IgD-negative memory B cell (primary cell): ENCODE data around the gene NSUN4. TPM values are rescaled to one million over a fixed set of nuclear protein-coding genes. Genes with fewer than 3 reads are reported as not detected.
"Not testable (repeated sequence)": the region's sequence is repeated elsewhere in the genome, so short reads cannot be mapped to it uniquely, and the experiment has no call there.

Experiments
- H3K27ac Mint-ChIP-seq, 3 donors: one replicate each; pipeline ENCODE4 v1.8.0; 2020 to 2022; ENCODE audit warnings: mild to moderate bottlenecking in 3 of 3, mixed read lengths in 3 of 3, moderate library complexity in 1 of 3
- H3K27me3 Mint-ChIP-seq: one replicate; pipeline ENCODE4 v1.8.0; 2021; ENCODE audit warnings: mixed read lengths
- H3K36me3 Mint-ChIP-seq: one replicate; pipeline ENCODE4 v1.8.0; 2020; ENCODE audit warnings: mild to moderate bottlenecking, mixed read lengths
- H3K4me1 Mint-ChIP-seq, 3 donors: one replicate each; pipeline ENCODE4 v1.8.0; 2020 to 2022; ENCODE audit warnings: mixed read lengths in 3 of 3, mild to moderate bottlenecking in 1 of 3
- H3K4me3 Mint-ChIP-seq, 4 donors: one replicate each; pipeline ENCODE4 v1.8.0; 2020 to 2022; ENCODE audit warnings: mild to moderate bottlenecking in 4 of 4, mixed read lengths in 4 of 4, moderate library complexity in 3 of 4
- H3K9me3 Mint-ChIP-seq, 3 donors: one replicate each; pipeline ENCODE4 v1.8.0; 2020 to 2021; ENCODE audit warnings: mixed read lengths in 3 of 3, mild to moderate bottlenecking in 1 of 3
- polyA plus RNA-seq: library from polyadenylated mRNA; unstranded; fragments of 300-500 nt; fragmentation: Illumina TruSeq; gene quantifications from one replicate; pipeline ENCODE4 v1.2.3, GENCODE V29; 2021

Gene NSUN4
- polyA plus RNA-seq, 1 donor from 2014 or later = 26.8 TPM

DNA sequence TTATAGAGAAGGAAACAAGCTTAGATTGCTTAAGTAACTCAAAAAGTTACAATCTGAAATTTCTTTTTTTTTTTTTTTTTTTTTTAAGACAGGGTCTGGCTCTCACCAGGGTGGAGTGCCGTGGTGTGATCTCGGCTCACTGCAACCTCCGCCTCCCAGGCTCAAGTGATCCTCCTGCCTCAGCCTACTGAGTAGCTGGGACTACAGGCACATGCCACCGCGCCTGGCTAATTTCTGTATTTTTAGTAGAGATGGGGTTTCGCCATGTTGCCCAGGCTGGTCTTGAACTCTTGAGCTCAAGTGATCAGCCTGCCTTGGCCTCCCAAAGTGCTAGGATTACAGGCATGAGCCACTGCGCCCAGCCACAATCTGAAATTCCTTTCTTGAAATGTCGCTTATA is 27.1 kb downstream of the NSUN4 start:
- Mint-ChIP-seq H3K4me1 (peaks cover 13 to 32% (median 15%) of the 10 kb centered on the region in 3 donors), H3K27ac (peak overlapping the region in 1 of 3 donors; percentile 82)
- H3K4me3 Mint-ChIP-seq, H3K36me3 Mint-ChIP-seq, H3K27me3 Mint-ChIP-seq, H3K9me3 Mint-ChIP-seq: not testable (repeated sequence)

DNA sequence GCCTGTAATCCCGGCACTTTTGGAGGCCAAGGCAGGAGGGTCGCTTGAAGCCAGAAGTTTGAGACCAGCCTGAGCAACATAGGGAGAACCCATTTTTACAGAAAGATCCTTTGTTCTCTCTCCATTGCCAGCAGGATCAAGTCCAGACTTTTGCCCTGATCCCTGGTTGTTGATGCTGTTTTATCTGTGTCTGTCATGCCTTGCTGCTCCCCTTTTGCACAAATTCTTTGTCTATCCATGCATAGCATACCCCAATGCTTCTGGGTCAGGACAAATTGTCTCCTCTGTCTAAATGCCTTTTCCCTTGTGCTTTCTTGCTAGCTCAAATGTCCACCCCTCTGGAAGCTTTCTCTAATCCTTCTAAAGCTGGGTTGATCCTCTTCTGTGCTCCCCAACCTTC is 28.2 kb downstream of the NSUN4 start:
- peaks cover 23 to 37% (median 24%) of the 10 kb centered on the region in 3 donors for H3K4me1 Mint-ChIP-seq
- H3K27ac Mint-ChIP-seq = no peak overlapping the region
- H3K9me3 Mint-ChIP-seq = no peaks in the 10 kb centered on the region
- no peaks in the 10 kb centered on the region for H3K27me3 Mint-ChIP-seq
- no peak overlapping the region for H3K4me3 Mint-ChIP-seq
- H3K36me3 Mint-ChIP-seq = peaks cover 7% of the 10 kb centered on the region

DNA sequence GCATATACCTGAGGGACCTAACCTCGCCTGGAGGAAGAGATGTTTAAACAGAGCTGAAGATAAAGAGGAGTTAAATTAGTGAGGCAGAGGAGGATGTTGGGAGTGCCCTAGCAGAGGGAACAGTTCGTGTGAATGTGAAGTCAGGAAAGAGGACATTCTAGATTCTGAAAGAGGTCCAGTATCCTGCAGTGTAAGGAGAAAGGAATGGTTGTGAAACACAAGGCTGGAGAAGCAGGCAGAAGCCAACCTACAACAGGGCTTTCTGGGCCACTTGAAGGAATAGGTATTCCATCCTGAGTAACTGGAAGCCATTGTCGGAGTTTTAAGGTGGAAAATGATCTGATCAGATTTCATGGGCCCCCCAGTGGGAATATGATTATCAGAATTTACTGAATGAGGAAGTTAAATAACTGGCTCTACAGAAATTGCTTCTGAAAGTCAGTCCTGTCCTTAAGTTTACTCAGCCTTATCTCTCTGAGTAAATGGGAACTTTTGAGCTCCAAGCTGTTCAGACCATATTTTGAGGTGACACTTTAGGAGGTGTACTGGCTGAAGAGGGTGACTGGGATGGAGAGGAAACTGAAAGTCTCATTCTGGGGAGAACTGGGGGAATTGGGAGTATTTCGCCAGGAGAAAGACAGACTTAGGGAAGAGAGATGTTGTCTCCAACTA is 29.1 kb downstream of the NSUN4 start:
- peaks cover 24 to 37% (median 24%) of the 10 kb centered on the region in 3 donors for H3K4me1 Mint-ChIP-seq
- H3K27ac Mint-ChIP-seq = peak overlapping the region; percentile 25 to 40 (median 29)
- peaks cover 7% of the 10 kb centered on the region for H3K36me3 Mint-ChIP-seq
- no peaks in the 10 kb centered on the region for H3K9me3 Mint-ChIP-seq
- H3K4me3 Mint-ChIP-seq = peak overlapping the region in 3 of 4 donors; percentile 61 to 69 (median 66)
- no peaks in the 10 kb centered on the region for H3K27me3 Mint-ChIP-seq

DNA sequence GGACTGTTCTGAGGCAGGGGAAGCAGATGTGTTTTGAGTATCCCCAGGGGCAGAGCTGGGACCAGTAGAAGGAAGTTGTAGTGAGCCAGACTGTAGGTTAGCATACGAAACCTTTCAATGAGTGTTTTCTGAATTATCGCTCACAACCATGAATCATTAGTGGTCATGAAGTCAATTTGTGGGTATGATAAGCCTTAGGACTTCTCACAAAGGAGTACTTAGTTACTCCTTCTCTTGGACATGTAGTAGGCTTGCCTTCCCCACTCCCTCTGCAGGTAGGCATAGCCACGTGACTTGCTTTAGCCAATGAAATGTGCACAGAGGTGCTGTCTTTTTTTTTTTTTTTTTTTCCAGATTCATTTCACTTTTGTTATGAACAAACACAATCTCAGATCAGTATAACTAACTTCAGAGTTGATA is 29.6 kb downstream of the NSUN4 start:
- Mint-ChIP-seq H3K36me3 (peaks cover 7% of the 10 kb centered on the region), H3K4me3 (peak overlapping the region in 3 of 4 donors; percentile 61 to 69 (median 66)), H3K27ac (peak overlapping the region; percentile 25 to 40 (median 29)), H3K27me3 (no peaks in the 10 kb centered on the region), H3K4me1 (peaks cover 24 to 37% (median 24%) of the 10 kb centered on the region in 3 donors), H3K9me3 (no peaks in the 10 kb centered on the region)

DNA sequence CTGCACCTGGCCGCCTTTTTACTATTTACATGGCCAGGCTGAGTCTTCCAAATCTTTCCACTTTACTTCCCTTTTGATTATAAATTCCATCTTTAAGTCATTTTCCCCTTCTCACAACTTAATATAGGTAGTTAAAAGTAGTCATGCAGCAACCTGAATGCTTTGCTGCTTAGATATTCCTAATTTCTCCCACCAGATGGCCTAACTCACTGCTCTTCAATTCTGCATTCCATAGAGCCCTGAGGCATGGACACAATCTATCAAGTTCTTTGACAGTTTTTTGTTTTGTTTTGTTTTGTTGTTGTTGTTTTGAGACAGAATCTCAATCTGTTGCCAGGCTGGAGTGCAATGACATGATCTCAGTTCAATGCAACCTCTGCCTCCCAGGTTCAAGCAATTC is 31.8 kb downstream of the NSUN4 start:
- Mint-ChIP-seq H3K4me3 (no peak overlapping the region), H3K27me3 (no peaks in the 10 kb centered on the region), H3K4me1 (peaks cover 24 to 32% (median 24%) of the 10 kb centered on the region in 3 donors), H3K36me3 (peaks cover 7% of the 10 kb centered on the region), H3K27ac (no peak overlapping the region), H3K9me3 (no peaks in the 10 kb centered on the region)

DNA sequence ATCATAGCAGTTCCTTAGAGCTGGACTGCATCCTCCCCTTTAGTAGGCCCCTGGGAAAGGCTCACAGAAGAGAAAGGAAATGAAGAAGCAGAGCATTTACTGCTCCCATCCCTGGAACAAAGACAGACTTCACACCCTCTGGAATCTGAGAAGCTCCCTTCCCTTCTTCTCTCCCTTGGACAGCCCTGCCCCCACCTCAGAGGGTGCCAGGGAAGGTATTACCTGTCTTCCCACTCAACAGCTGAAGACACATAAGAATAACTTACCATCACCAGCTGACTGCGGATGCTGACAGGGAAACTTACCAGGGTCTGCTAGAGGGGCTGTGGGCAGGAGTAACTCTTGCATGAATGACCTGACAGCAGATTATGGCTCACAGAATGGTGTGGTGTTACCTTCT is 39.4 kb downstream of the NSUN4 start:
- Mint-ChIP-seq H3K27ac (no peak overlapping the region), H3K27me3 (peaks cover 2% of the 10 kb centered on the region), H3K4me3 (no peak overlapping the region), H3K9me3 (peaks cover 2 to 7% (median 3%) of the 10 kb centered on the region in 3 donors), H3K36me3 (peaks cover 10% of the 10 kb centered on the region), H3K4me1 (no peaks in the 10 kb centered on the region)

DNA sequence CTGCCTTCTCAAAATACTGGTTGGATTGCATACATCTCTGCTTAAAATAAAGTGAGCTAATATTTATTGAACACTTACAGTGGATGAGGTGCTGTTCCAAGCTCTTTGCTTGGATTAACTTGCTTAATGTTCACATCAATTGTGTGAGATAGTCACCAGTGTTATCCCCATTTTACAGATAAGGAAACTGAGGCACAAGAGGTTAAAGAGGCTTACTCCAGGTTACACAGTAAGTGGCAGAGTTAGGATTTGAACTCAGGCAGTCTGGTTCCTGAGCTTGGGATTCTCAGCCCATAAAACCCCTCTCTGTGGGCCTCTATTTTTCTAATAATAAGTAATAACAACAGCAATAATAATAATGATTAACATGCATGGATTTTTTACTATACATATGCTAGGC is 39.9 kb downstream of the NSUN4 start:
- H3K27me3 Mint-ChIP-seq = peaks cover 2% of the 10 kb centered on the region
- H3K9me3 Mint-ChIP-seq = peaks cover 3 to 7% (median 3%) of the 10 kb centered on the region in 3 donors
- H3K4me3 Mint-ChIP-seq = no peak overlapping the region
- H3K4me1 Mint-ChIP-seq = no peaks in the 10 kb centered on the region
- H3K36me3 Mint-ChIP-seq = peaks cover 10% of the 10 kb centered on the region
- no peak overlapping the region for H3K27ac Mint-ChIP-seq

DNA sequence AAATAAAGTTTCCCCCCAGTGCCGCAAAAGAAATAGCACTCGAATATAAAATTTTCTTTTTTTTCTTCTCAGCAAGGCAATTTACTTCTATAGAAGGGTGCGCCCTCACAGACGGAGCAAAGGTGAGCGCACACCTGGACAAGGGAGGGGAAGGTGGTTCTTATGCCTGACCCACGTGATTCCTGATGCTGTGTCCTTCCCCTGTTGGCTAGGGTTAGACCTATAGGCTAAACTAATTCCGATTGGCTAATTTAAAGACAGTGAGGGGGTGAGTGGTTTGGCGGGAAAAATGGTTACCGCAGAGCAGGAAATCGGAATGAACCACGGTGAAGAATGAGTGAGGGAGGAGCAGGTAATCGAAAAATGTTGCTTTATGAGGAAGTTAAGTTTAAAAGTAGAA is 52.9 kb downstream of the NSUN4 start:
- H3K9me3 Mint-ChIP-seq = peaks cover 6 to 12% (median 7%) of the 10 kb centered on the region in 3 donors
- H3K27ac Mint-ChIP-seq = no peak overlapping the region
- H3K4me1 Mint-ChIP-seq = peaks cover 0 to 4% (median 3%) of the 10 kb centered on the region in 3 donors
- peaks cover 2% of the 10 kb centered on the region for H3K36me3 Mint-ChIP-seq
- H3K27me3 Mint-ChIP-seq = peaks cover 22% of the 10 kb centered on the region
- H3K4me3 Mint-ChIP-seq = peak overlapping the region in 2 of 4 donors; percentile 79

DNA sequence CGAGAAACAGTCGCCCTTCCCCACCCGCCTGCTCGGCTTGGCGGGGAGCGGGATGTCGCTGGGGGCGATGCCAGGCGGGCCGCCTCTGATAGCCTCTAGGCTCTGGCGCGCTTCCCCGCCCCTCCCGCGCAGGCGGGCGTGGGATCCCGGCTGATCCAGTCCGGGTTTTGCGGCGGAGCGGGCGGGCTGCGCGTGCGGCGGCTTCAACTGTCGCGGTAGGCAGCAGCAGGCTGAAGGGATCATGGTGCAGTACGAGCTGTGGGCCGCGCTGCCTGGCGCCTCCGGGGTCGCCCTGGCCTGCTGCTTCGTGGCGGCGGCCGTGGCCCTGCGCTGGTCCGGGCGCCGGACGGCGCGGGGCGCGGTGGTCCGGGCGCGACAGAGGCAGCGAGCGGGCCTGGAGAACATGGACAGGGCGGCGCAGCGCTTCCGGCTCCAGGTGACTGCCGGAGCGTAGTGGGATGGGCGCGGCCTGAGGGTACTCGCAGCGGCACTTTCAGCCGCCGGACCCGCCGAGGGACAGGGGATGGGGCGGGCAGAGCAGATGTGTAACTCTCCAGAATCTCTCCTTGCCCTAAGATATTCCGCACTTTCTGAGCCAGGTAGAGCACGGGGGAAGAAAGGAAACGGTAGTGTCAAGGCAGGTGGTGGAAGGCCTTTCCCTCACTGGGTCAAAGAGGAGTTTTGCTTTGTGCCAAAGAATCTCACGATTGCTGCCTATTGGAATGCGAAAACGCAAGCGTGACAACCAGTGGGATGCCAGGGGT is 53.7 kb downstream of the NSUN4 start, which contains the start of gene FAAH:
FAAH (plus strand) TSS at position 210 of the 764 bp plus-strand sequence; CDS start at position 242, 32 bp downstream.
- Mint-ChIP-seq H3K9me3 (peaks cover 6 to 12% (median 7%) of the 10 kb centered on the region in 3 donors), H3K4me1 (peaks cover 0 to 4% (median 3%) of the 10 kb centered on the region in 3 donors), H3K36me3 (peaks cover 2% of the 10 kb centered on the region), H3K4me3 (peak within 1 kb of the TSS in 3 of 4 donors; percentile 69 to 79 (median 79)), H3K27ac (no peak within 1 kb of the TSS), H3K27me3 (peaks cover 22% of the 10 kb centered on the region)

DNA sequence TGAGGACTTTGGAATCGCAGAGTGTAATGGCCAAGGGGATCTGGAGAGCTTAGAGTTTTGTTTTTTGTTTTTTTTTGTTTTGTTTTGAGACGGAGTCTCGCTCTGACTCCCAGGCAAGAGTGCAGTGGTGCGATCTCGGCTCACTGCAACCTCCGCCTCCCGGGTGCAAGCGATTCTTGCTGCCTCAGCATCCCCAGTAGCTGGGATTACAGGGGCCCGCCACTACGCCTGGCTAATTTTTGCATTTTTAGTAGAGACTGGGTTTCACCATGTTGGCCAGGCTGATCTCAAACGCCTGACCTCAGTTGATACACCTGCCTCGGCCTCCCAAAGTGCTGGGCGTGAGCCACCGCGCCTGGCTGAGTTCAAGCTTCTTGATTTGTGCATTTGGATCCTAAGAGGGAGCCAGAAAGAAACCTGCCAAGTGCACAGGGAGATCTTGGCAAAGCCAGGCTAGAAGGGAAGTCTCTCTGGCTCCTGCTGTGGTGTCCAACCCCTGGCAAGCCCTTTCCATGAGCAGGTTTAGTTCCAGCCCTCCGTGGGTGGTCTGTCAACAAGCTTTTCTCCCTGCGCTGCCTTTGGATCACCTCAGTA is 54.4 kb downstream of the NSUN4 start:
- Mint-ChIP-seq H3K9me3 (peaks cover 6 to 12% (median 7%) of the 10 kb centered on the region in 3 donors), H3K36me3 (peaks cover 2% of the 10 kb centered on the region), H3K27ac (no peak overlapping the region), H3K27me3 (peaks cover 22% of the 10 kb centered on the region), H3K4me1 (peaks cover 0 to 4% (median 3%) of the 10 kb centered on the region in 3 donors), H3K4me3 (peak overlapping the region in 3 of 4 donors; percentile 29 to 69 (median 52))

DNA sequence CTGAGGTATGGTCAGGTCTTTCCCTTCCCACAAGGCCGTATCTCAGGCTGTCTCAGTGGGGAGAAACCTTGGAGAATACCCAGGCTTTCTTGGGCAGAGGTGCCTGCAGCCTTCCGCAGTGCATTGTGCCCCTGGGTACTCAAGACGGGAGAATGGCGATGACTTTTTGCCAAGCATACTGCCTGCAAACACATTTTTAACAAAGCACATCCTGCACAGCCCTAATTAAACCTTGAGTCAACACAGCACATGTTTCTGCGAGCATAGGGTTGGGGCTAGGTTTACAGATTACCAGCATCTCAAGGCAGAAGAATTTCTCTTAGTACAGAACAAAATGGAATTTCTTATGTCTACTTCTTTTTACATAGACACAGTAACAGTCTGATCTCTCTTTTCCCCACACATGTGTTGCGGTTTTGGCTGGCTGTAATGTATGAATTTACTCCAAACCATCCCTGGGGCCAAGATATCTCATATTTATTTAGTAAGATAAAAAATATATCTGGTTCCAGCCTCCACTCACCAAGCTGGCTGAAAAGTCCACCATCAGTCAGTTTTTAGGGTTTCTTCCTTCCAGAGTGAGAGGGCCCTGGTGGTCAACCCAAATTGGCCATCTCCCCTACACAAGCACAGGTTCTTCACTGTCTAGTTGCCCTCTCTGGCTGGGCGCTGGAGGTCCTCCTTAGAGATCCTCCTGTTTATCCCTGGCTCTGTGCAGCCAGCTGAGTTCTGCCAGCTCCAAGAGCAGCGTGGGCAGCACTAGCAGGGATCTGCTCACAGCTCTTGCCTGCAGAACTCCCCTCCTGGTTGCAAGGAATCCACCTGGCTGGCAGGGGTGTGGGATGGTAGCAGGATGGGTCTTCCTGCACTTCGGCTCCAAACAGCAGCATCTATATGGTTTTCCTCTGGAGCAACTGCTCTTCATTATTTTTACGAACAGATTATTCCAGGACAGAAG is 56.1 kb downstream of the NSUN4 start:
- Mint-ChIP-seq H3K9me3 (peaks cover 6 to 12% (median 7%) of the 10 kb centered on the region in 3 donors), H3K27me3 (peaks cover 24% of the 10 kb centered on the region), H3K4me3 (no peak overlapping the region)

DNA sequence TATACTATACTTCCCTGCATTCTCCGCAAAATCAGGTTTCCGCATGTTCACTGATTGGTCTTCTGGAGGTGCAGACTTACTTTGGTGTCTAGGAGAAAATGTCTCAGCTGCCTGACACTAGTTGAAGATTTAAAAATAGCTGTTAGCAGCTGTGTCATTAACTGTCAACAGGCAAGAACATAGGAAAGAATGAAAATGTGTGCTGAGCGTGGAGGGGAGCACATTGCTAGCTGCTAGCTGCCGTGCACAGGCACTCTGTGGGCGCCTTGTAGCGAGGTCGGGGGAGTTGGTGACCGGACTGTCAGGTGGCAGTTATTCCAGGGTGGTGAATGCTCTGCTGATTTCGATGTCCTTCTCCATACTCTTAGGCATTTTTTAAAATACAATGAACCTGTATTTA is 58.7 kb downstream of the NSUN4 start:
- Mint-ChIP-seq H3K4me1 (peaks cover 0 to 8% (median 3%) of the 10 kb centered on the region in 3 donors), H3K4me3 (peak overlapping the region in 1 of 4 donors; percentile 44), H3K36me3 (peaks cover 5% of the 10 kb centered on the region), H3K27me3 (peaks cover 20% of the 10 kb centered on the region), H3K9me3 (no peaks in the 10 kb centered on the region), H3K27ac (no peak overlapping the region)

More for the DNA sequence above, 56.1 kb downstream of the NSUN4 start:
- Mint-ChIP-seq H3K4me1 (peaks cover 0 to 4% (median 3%) of the 10 kb centered on the region in 3 donors), H3K27ac (no peak overlapping the region), H3K36me3 (peaks cover 2% of the 10 kb centered on the region)

DNA sequence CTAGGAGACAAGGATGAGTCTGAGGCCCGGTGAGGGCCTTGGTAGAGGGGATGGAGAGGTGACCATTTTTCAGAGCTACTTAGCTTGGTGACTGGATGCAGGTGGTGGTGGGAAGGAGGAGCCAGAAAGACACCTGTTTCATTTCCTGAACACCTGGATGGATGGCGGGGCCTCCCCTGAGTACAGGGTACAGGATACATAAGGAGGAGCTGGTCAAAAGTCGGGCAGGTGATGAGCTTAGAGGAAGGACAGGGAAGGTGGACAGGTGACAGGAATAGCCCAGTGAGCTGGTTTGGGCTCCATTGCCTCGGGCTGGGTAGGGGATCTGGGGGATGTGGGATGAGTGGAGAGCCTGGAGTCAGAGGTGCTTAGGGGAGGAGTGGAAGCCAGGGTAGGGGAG is 59.8 kb downstream of the NSUN4 start:
- no peak overlapping the region for H3K4me3 Mint-ChIP-seq
- peaks cover 4% of the 10 kb centered on the region for H3K36me3 Mint-ChIP-seq
- H3K27me3 Mint-ChIP-seq = peaks cover 12% of the 10 kb centered on the region
- H3K4me1 Mint-ChIP-seq = peaks cover 0 to 4% (median 0%) of the 10 kb centered on the region in 3 donors
- H3K9me3 Mint-ChIP-seq = no peaks in the 10 kb centered on the region
- H3K27ac Mint-ChIP-seq = no peak overlapping the region
